HepG2 (cell line): ENCODE measurements around the gene BEAN1. TPM values are rescaled to one million over a fixed set of nuclear protein-coding genes. Genes with fewer than 3 reads are reported as not detected.

ENCODE experiments used
- ATF7-NPFF ChIP-seq: sonication (generic); formaldehyde crosslinking; IDR thresholded peaks from 2 replicates; pipeline ENCODE4 v1.8.1; 2023; ENCODE audit warnings: mild to moderate bottlenecking, low read depth, missing genetic modification reagents, moderate library complexity
- CHD4 ChIP-seq: fragments of 200-600 bp; sonication (generic); IDR thresholded peaks from 2 replicates; pipeline ENCODE4 v1.7.0; 2017; ENCODE audit warnings: mild to moderate bottlenecking, low read length, borderline replicate concordance
- DBP ChIP-seq: sonication (generic); formaldehyde crosslinking; IDR thresholded peaks from 2 replicates; pipeline ENCODE4 v1.4.0; 2020; ENCODE audit warnings: missing genetic modification reagents; ENCODE audit errors: not compliant biosample characterization
- DPF2 ChIP-seq: sonication (generic); formaldehyde crosslinking; IDR thresholded peaks from 2 replicates; pipeline ENCODE4 v1.4.0; 2020; ENCODE audit warnings: mild to moderate bottlenecking, low read depth, missing genetic modification reagents, borderline replicate concordance
- HMG20B ChIP-seq: conservative IDR thresholded peaks from 2 replicates; pipeline ENCODE4 v1.6.1; 2016; ENCODE audit warnings: missing genetic modification reagents, missing compliant biosample characterization
- MLLT10 ChIP-seq: sonication (generic); formaldehyde crosslinking; IDR thresholded peaks from 2 replicates; pipeline ENCODE4 v1.4.0; 2020; ENCODE audit warnings: missing genetic modification reagents
- PTBP1 ChIP-seq: fragments of 200-400 bp; formaldehyde crosslinking; IDR thresholded peaks from 2 replicates; pipeline ENCODE4 v1.6.1; 2018; ENCODE audit warnings: low read length, low read depth; ENCODE audit not compliant: poor library complexity, severe bottlenecking
- RARA ChIP-seq: IDR thresholded peaks from 2 replicates; pipeline ENCODE4 v1.6.1; 2016; ENCODE audit warnings: missing genetic modification reagents, missing compliant biosample characterization
- SIN3B ChIP-seq: fragments of 150-350 bp; IDR thresholded peaks from 2 replicates; pipeline ENCODE4 v1.6.1; 2014; ENCODE audit warnings: low read length
- SKIL ChIP-seq: sonication (generic); formaldehyde crosslinking; IDR thresholded peaks from 2 replicates; pipeline ENCODE4 v1.8.0; 2022; ENCODE audit warnings: missing genetic modification reagents, mild to moderate bottlenecking, moderate library complexity, borderline replicate concordance
- SMARCE1 ChIP-seq: fragments of 450-650 bp; IDR thresholded peaks from 2 replicates; pipeline ENCODE4 v1.6.1; 2017; ENCODE audit warnings: borderline replicate concordance
- TCF7 ChIP-seq: sonication (generic); IDR thresholded peaks from 2 replicates; pipeline ENCODE4 v1.6.1; 2016; ENCODE audit warnings: antibody characterized with exemption, low read depth
- TEF ChIP-seq: sonication (generic); formaldehyde crosslinking; IDR thresholded peaks from 2 replicates; pipeline ENCODE4 v1.5.0; 2020; ENCODE audit warnings: missing genetic modification reagents
- ZBTB26 ChIP-seq: IDR thresholded peaks from 2 replicates; pipeline ENCODE4 v1.6.1; 2016; ENCODE audit warnings: missing compliant biosample characterization, missing genetic modification reagents, borderline replicate concordance
- ZFP36 ChIP-seq: fragments of 150-350 bp; IDR thresholded peaks from 2 replicates; pipeline ENCODE4 v1.6.1; 2018; ENCODE audit warnings: borderline replicate concordance, low read length, low read depth; ENCODE audit not compliant: partially characterized antibody
- ZFP36L2 ChIP-seq: sonication (generic); formaldehyde crosslinking; IDR thresholded peaks from 2 replicates; pipeline ENCODE4 v1.4.0; 2020; ENCODE audit warnings: missing genetic modification reagents
- ZFP37 ChIP-seq: sonication (generic); formaldehyde crosslinking; IDR thresholded peaks from 2 replicates; pipeline ENCODE4 v1.4.0; 2020; ENCODE audit warnings: missing genetic modification reagents, borderline replicate concordance
- ZNF20 ChIP-seq: sonication (generic); formaldehyde crosslinking; IDR thresholded peaks from 2 replicates; pipeline ENCODE4 v1.4.0; 2020; ENCODE audit warnings: mild to moderate bottlenecking, moderate library complexity, missing genetic modification reagents
- ZNF256 ChIP-seq: sonication (generic); formaldehyde crosslinking; conservative IDR thresholded peaks from 2 replicates; pipeline ENCODE4 v1.4.0; 2020; ENCODE audit warnings: missing genetic modification reagents
- ZNF782 ChIP-seq: sonication (generic); formaldehyde crosslinking; IDR thresholded peaks from 2 replicates; pipeline ENCODE4 v1.4.0; 2020; ENCODE audit warnings: missing genetic modification reagents, mild to moderate bottlenecking, borderline replicate concordance
- ZNF839 ChIP-seq: sonication (generic); formaldehyde crosslinking; IDR thresholded peaks from 2 replicates; pipeline ENCODE4 v1.4.0; 2020; ENCODE audit warnings: missing genetic modification reagents, mild to moderate bottlenecking, borderline replicate concordance
- ZSCAN12 ChIP-seq: sonication (generic); formaldehyde crosslinking; IDR thresholded peaks from 2 replicates; pipeline ENCODE4 v1.9.0; 2021; ENCODE audit warnings: mild to moderate bottlenecking, missing genetic modification reagents
- polyA plus RNA-seq, 8 experiments: library from polyadenylated mRNA; depleted of rRNA in 3 of 8; stranded (reverse) in 7 of 8; unstranded in 1 of 8; fragments of >200 nt; fragmentation: Illumina TruSeq in 4 of 8; extraction: Trizol in 4 of 8; gene quantifications; 2 replicates each; pipeline versions ENCODE4 v1.2.1 to v1.2.3, GENCODE V29; 2011 to 2016; ENCODE audit warnings: low read depth in 4 of 8, missing spikeins in 1 of 8, mixed read lengths in 1 of 8; ENCODE audit not compliant: insufficient read depth in 1 of 8
- total RNA-seq, 5 experiments: library from RNA; depleted of rRNA; stranded (reverse); fragments of >200 nt; fragmentation: Illumina TruSeq; extraction: Trizol; gene quantifications; 2 replicates each; pipeline ENCODE4 v1.2.3, GENCODE V29; 2016; ENCODE audit warnings: low read depth in 1 of 5

The BEAN1 gene
- total and polyA plus RNA-seq, 2 of the 13 experiments (the other 11 are each of a cell fraction or from before 2014, with no cell fraction given) = 0.53 to 1.4 TPM

- no peak for TF ChIP-seq ZNF20
- no peak for TF ChIP-seq ZFP36
- TF ChIP-seq ZNF782 (CRISPR knock-in tag) = no peak; the same call in 1 of the 2 replicates
- TF ChIP-seq PTBP1 = no peak
- no peak for TF ChIP-seq TCF7
- TF ChIP-seq ZFP36L2 (CRISPR knock-in tag) = no peak
- no peak for TF ChIP-seq DPF2 (CRISPR knock-in tag)
- TF ChIP-seq ZSCAN12 (CRISPR knock-in tag) = no peak
- no peak for TF ChIP-seq ATF7-NPFF (CRISPR knock-in tag)
- no peak for TF ChIP-seq TEF (CRISPR knock-in tag)
- no peak for TF ChIP-seq DBP
- TF ChIP-seq RARA (CRISPR knock-in tag) = peak; percentile 97
- TF ChIP-seq SMARCE1 = no peak
- TF ChIP-seq ZNF839 (CRISPR knock-in tag) = no peak
- no peak for TF ChIP-seq ZNF256 (CRISPR knock-in tag)
- no peak; the same call in 1 of the 2 replicates for TF ChIP-seq SKIL
- TF ChIP-seq SIN3B = no peak
- no peak for TF ChIP-seq MLLT10 (CRISPR knock-in tag)
- TF ChIP-seq ZBTB26 (CRISPR knock-in tag) = peak; percentile 81
- TF ChIP-seq HMG20B = 0 out of 2 replicates have a peak, but pooled peaks have one; percentile 24
- 0 out of 2 replicates have a peak, but pooled peaks have one; percentile 16 for TF ChIP-seq ZFP37 (CRISPR knock-in tag)
- 0 out of 2 replicates have a peak, but pooled peaks have one; percentile 50 for TF ChIP-seq CHD4
Measured at GRCh38 chr16:66434619-66435430, 7.7 kb downstream of the BEAN1 start (continued).
